PC-3 (cell line): ENCODE data around the gene OVCH1.

ENCODE experiments used
- CTCF ChIP-seq: fragments of 300-600 bp; sonication (generic); conservative IDR thresholded peaks from 2 replicates; pipeline ENCODE4 v1.5.1; 2017; ENCODE audit warnings: antibody characterized with exemption, low read depth, mild to moderate bottlenecking, low read length
- EZH2 ChIP-seq: fragments of 300-600 bp; sonication (generic); IDR thresholded peaks from one replicate; pipeline ENCODE4 v1.6.1; 2017; ENCODE audit warnings: antibody characterized with exemption, mild to moderate bottlenecking, low read length; ENCODE audit not compliant: unreplicated experiment
- EZH2phosphoT487 ChIP-seq: fragments of 300-600 bp; sonication (generic); IDR thresholded peaks from 2 replicates; pipeline ENCODE4 v1.6.1; 2018; ENCODE audit warnings: mild to moderate bottlenecking, antibody characterized with exemption, low read length, borderline replicate concordance

- TF ChIP-seq CTCF (no peak), EZH2 (no peak), EZH2phosphoT487 (no peak)
These were observed 48.5 kb upstream of the OVCH1 start for GRCh38 chr12:29546000-29546399.
